HG03354 (cell line): ENCODE results near the gene FURIN.
"Not testable (repeated sequence)": the region's sequence is repeated elsewhere in the genome, so short reads cannot be mapped to it uniquely, and the experiment has no call there.

Source experiments
- ATAC-seq: cut with Tn5 transposase; IDR thresholded peaks from one replicate; pipeline ENCODE4 v1.9.1; 2021; ENCODE audit warnings: mild to moderate bottlenecking; ENCODE audit not compliant: unreplicated experiment, poor library complexity, severe bottlenecking

The FURIN gene

GRCh38 chr15:90868261-90868689 lies at the start of gene FURIN:
TSS of gene FURIN (plus strand) at chr15:90868588. CDS start at chr15:90875741, 7,153 bp downstream.
- no peak for ATAC-seq

- ATAC-seq, result no peak
Observed at GRCh38 chr15:90819390-90819789, 49.0 kb upstream of the FURIN start.

- no peak for ATAC-seq
Observed at GRCh38 chr15:90819850-90820249, 48.5 kb upstream of the FURIN start.

- ATAC-seq, result no peak
Observed at GRCh38 chr15:90820481-90820880, 47.9 kb upstream of the FURIN start.

GRCh38 chr15:90822204-90822955 lies 46.0 kb upstream of the FURIN start:
- no peak for ATAC-seq

- no peak for ATAC-seq
Observed at GRCh38 chr15:90823455-90823974, 44.9 kb upstream of the FURIN start.

- not testable (repeated sequence) for ATAC-seq
Observed at GRCh38 chr15:90825115-90825899, 43.1 kb upstream of the FURIN start.

- not testable (repeated sequence) for ATAC-seq
Observed at GRCh38 chr15:90826206-90826885, 42.0 kb upstream of the FURIN start.

- ATAC-seq, result no peak
Observed at GRCh38 chr15:90826886-90827435, 41.4 kb upstream of the FURIN start.

GRCh38 chr15:90828111-90828510 lies 40.3 kb upstream of the FURIN start:
- ATAC-seq, result no peak

GRCh38 chr15:90829126-90829525 lies 39.3 kb upstream of the FURIN start:
- no peak for ATAC-seq

- ATAC-seq, result no peak
Observed at GRCh38 chr15:90829942-90830440, 38.4 kb upstream of the FURIN start.

GRCh38 chr15:90834626-90835025 lies 33.8 kb upstream of the FURIN start:
- ATAC-seq, result no peak

GRCh38 chr15:90836296-90836871 lies 32.0 kb upstream of the FURIN start:
- ATAC-seq, result no peak

GRCh38 chr15:90837094-90837493 lies 31.3 kb upstream of the FURIN start:
- no peak for ATAC-seq

GRCh38 chr15:90838139-90838538 lies 30.2 kb upstream of the FURIN start:
- no peak for ATAC-seq

- no peak for ATAC-seq
Observed at GRCh38 chr15:90838544-90838943, 29.8 kb upstream of the FURIN start.

- ATAC-seq, result peak; percentile 89
Observed at GRCh38 chr15:90839187-90840071, 29.0 kb upstream of the FURIN start.
